ENCODE measurements around the gene SPTB. TPM values are rescaled to one million over a fixed set of nuclear protein-coding genes. Genes with fewer than 3 reads are reported as not detected.

The SPTB gene
- total RNA-seq, 1 donor from 2014 or later, result 113 TPM

DNA sequence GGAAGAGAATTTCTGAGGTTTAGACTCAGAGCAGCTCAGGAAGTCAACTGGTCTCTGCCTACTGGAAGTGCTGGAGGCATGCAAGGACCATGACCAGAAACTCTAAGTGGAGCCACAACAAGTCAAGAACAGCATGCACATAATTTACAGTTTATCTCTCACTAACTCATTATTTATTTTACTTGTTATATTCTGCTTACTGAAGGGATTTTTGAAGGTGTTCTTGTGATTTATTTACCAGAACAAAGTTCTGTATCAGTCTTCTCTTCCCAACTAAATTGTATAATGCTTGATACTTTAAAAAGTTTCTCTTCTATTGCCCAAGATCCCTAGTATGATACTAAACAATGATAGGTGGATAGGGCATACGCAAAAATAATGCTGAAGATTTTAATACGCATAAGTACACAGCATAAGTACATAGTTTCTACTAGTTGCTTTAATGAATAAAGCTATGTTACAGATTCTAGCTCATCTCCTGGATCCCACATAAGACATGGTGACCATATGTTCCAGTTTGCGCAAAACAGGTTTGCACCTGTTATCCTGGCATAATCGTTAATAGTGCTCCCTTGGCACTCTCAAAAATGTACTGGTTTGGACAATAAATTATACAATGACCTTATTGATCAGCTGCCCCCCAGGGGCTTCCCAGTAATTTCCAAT, 11.6 kb upstream of the SPTB start:
- DNase-seq (ENCODE audit: low spot score), result no peak
- intact Hi-C loops (cut with DNase I), result loop anchor here (5.0 kb wide), 3 partner anchors 69 to 219 kb away; no protein-coding TSS in a partner anchor

- intact Hi-C loops (cut with DNase I), result no loop called here
- DNase-seq (ENCODE audit: low spot score), result no peak
These were observed 9.6 kb upstream of the SPTB start for GRCh38 chr14:64889352-64889751.

DNA sequence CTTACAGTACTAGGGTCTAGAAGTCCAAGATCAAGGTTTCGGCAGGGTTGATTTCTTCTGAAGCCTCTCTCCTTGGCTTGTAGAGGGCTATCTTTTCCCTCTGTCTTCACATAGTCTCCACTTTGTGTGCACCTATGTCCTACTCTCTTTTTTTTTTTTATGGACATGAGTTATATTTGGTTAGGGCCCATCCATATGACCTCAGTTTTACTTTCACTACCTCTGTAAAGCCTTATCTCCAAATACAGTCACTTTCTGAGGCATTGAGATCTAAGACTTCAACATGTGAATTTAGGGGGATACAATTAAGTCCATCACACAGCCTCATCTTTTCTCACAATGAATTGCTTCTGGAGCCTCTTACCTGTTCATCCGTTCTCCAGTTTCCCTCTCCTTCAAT, 5.9 kb upstream of the SPTB start:
- no peak for DNase-seq (ENCODE audit: low spot score)
- intact Hi-C loops (cut with DNase I), result no loop called here

DNA sequence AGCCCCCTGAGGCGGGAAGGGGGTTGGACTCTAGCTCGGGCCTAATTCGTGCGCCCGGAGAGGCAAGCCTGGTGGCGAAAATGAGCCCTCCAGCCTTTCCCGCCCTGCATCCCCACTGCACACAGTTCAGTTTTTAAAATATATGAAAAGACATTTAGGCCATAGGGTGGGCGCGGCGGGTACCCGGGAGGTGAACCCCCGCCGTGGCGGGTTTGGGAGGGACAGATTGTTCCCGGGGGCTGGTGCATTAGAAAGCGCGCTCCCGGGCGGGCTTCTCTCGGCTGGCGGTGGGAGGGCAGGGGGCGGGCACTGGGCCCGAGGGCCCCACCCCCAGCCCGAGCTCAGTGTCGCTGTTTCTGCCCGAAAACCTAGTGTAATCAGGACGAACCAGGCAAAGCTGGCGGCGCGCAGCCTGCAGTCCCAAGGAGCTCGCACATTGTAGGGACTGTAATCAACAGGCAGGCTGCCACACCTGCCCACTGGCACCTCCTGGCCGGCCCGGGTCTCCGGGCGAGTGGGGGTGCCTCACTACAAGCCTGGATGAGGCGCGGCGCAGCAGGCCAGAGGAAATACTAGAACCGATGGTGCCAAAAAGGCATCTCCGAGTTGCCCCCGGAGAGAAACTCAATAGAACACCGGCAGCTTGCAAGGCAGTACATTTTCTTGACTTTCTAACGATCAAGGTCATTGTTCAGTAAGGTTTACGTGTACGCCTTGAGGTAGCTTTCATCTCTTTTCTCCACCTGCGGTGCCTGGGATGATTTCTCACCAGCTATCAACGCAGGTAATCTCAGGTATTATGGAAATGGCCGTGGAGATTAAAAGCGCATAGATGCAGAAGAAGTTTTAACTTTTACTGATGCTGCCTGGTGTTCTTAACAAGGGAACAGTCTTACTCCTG, 764 bp upstream of the SPTB start:
- intact Hi-C loops (cut with DNase I), result no loop called here
- DNase-seq (ENCODE audit: low spot score), result no peak

DNA sequence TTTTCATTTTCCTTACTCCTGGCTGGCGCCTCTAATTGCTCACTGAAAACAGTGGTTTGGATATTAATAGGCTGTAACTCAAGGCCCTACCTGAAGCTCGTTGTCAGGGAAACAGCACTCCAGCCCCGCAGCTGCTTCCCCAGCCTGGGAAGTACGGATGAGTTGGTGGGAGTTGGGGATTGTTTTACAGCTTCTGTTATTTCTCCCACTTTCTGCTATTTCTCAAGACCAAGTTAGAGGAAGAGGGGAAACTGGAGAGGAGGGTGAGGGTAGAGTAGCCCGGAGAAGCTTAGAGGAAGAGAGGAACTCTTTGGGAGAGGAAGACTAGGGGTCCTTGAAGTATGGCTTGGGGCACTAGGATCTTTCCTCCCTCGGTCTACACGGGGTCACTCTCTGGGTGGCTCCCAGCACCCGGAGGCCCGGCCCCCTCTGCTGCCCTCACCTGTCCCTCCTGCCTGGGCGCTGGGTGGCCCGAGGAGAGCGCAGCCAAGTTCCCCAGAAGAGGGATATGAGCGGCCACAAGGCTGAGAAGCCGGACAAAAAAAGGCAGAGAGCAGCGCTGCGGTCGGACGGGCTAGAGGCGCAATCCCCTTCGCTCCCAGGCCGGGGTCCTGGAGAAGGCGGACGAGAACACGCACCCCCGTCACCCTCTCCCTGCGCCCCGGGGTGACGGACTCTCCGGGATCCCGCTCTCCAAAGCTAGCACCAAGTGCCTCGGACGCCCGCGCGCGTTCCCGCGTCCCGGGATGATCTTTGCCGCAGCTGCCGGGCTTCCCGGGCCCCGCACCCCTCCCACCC, 671 bp downstream of the SPTB start:
- DNase-seq (ENCODE audit: low spot score), result no peak
- intact Hi-C loops (cut with DNase I), result loop anchor here (2.0 kb wide), 2 partner anchors 36 to 54 kb away; no protein-coding TSS in a partner anchor

- no peak for DNase-seq (ENCODE audit: low spot score)
- intact Hi-C loops (cut with DNase I), result loop anchor here (2.0 kb wide), 2 partner anchors 35 to 53 kb away; no protein-coding TSS in a partner anchor
These were observed 1.9 kb downstream of the SPTB start for GRCh38 chr14:64877846-64878245.

DNA sequence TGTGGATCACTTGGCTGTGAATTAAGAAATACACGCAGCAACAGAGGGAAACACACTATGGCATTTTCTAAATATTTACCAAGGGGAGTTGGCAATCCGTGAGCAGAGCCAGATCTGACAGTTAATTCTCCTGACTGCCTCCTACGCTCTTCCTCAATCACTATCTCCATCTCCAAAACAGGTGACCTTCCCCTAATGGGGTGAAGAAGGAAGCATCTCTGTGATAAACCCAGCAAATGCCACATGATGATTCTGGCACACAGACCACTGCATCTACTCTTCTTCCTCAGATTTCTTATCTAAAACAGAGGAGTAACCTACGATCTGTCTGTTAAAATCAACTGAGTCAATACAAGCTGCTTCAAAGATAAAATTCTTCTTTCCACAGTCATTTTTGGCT, 4.4 kb downstream of the SPTB start:
- intact Hi-C loops (cut with DNase I), result no loop called here
- no peak for DNase-seq (ENCODE audit: low spot score)

GRCh38 chr14:64873506-64874219, 6.0 kb downstream of the SPTB start:
- no peak for DNase-seq (ENCODE audit: low spot score)
- intact Hi-C loops (cut with DNase I), result no loop called here

- DNase-seq (ENCODE audit: low spot score), result no peak
- intact Hi-C loops (cut with DNase I), result no loop called here
These were observed 8.4 kb downstream of the SPTB start for GRCh38 chr14:64871344-64871743.

- intact Hi-C loops (cut with DNase I), result no loop called here
- DNase-seq (ENCODE audit: low spot score), result no peak
These were observed 9.5 kb downstream of the SPTB start for GRCh38 chr14:64870160-64870559.

DNA sequence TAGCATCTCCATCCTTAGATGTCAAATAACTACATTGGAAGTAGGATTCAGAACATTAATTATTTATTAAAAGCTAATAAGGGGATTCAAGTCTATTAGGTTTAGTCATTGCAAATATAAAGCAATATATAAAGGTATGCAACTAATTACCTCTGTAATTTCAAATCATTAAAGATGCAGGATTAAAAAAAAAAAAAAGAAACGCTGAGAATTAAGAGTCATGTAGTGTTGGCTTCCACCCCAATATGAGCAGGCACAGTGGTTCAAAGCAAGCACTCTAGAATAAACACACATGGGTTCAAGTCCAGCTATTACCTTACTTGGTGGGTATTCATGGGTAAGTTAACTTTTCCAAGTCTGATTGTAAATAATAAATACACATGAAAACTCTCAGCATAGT, 10.9 kb downstream of the SPTB start:
- no peak for DNase-seq (ENCODE audit: low spot score)
- intact Hi-C loops (cut with DNase I), result no loop called here

DNA sequence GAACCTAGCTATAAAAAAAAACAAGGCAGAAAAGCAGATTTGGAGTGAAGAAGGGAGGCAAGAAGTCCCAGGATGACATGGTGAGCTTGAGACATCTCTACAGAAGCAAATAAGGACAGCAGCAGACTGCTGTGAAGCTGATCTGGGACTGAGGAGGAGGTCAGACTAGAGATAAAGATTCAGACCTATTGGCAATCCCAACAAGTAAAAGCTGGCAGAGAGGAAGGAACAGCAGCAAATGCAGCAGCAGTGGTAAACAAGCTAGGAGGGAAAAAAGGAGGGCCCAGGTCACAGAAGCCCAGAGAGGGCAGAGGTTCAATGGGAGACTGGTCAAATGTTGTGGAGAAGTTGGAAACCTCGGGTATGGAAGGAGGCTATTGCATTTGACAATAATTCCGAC, 11.3 kb downstream of the SPTB start:
- DNase-seq (ENCODE audit: low spot score), result no peak
- intact Hi-C loops (cut with DNase I), result no loop called here

DNA sequence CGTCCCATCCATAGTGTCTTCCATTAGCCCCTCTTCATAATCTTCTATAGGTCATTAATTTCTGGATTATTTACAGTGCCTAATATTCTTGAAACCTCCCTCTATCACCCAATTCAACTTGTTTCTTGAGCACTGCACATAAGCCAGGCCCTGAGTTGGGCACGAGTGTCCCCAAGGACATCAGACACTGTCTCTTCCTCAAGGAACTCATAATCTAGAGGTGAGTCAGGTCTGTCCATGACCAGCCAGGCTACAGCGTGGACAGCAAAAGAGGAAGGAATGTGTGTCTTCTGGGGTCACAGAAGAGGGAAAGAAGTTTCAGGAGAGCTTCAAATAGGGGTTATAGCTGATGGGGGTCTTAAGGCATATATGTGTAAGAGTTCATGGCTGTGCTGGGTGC, 12.5 kb downstream of the SPTB start:
- intact Hi-C loops (cut with DNase I), result no loop called here
- no peak for DNase-seq (ENCODE audit: low spot score)

DNA sequence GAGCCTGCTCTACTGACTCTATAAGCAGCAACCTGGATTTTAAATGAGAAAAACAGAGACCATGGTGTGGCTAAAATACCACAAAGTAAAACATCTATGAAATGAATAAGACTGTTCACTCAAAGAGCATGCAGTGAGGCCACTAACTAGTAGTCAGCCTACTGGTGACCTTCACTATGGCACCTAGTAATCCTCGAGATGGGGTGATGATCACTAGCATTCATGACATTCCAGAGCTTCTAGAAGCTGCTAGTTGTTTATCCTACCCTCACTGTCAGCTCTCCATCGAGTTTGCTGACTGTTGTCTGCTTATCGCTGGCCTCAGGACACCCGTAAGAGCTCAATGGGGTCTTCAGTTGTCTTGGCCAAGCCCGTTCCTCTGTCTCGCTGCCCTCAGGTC, 13.7 kb downstream of the SPTB start:
- intact Hi-C loops (cut with DNase I), result no loop called here
- DNase-seq (ENCODE audit: low spot score), result no peak

DNA sequence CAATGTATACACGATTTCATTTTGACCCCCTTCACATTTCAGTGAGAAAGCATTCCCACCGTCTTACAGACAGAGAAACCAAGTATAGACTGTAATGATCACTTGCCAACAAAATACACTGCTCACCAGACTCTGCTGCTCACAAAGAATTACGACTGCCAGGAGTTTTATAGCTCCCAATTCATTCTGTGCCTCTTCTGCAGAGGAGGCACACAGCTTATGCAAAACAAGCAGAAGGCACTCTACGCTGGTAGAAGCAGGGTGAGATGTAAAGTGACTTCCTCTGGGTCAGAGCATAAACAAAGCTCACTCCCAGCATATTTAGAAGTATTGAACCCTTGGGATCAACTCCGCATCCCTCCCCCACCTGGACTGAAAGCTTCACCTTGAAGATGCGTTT, 14.6 kb downstream of the SPTB start:
- DNase-seq (ENCODE audit: low spot score), result no peak
- intact Hi-C loops (cut with DNase I), result no loop called here

DNA sequence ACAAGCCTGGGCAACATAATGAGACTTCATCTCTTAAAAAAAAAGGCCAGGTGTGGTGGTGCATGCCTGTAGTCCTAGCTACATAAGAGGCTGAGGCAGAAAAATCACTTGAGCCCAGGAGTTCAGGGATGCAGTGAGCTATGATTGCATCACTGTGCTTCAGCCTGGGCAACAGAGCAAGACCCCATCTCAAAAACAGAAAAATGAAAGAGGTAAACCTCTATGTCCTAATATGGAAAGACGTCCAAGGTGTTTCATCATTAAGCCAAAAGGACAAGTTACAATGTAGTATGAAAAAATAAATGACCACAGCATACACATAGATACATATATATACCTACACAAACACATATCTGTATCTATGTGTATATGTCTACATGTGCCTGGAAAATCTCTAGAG, 15.4 kb downstream of the SPTB start:
- no peak for DNase-seq (ENCODE audit: low spot score)
- intact Hi-C loops (cut with DNase I), result no loop called here

GRCh38 chr14:64861916-64862315, 17.8 kb downstream of the SPTB start:
- DNase-seq (ENCODE audit: low spot score), result no peak
- intact Hi-C loops (cut with DNase I), result no loop called here

DNA sequence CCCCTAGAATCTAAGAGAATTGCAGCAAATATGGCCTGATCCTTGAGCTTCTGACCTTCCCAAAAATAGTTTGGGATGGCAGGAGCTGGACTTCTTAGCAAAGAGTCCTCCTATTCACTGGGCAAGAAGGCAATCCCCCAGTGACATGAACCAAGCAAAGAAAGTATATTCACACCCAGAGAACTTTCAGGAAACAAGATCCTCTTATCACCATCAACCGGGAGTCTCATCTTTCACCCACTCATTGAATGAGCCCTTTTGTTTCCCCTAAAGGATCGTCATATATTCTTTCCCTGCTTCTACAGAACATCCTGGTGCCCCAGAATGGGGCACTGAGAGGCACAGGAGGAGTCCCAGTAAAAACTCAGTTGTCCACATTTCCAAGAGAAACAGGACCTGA, 19.7 kb downstream of the SPTB start:
- DNase-seq (ENCODE audit: low spot score), result no peak
- intact Hi-C loops (cut with DNase I), result no loop called here

GRCh38 chr14:64857979-64858744, 21.5 kb downstream of the SPTB start:
- intact Hi-C loops (cut with DNase I), result no loop called here
- no peak for DNase-seq (ENCODE audit: low spot score)
